Uterus (tissue), 2 donors: ENCODE results near the gene CTRL.

Experiments used
- POLR2A ChIP-seq, 2 donors: fragments of 450-650 bp; IDR thresholded peaks; one replicate each; pipeline ENCODE4 v1.6.1; 2016; ENCODE audit warnings: antibody characterized with exemption in 2 of 2, mild to moderate bottlenecking in 1 of 2, moderate library complexity in 1 of 2
- TF ChIP-seq, protein P1 (sequence below), 4 experiments: fragments of 200-600 bp in 2 of 4; fragments of 450-650 bp in 2 of 4; sonication (generic) in 2 of 4; IDR thresholded peaks; one replicate each; pipeline ENCODE4 v1.5.1; 2016 to 2019; ENCODE audit warnings: antibody characterized with exemption in 4 of 4, mild to moderate bottlenecking in 2 of 4, moderate library complexity in 1 of 4

DNA sequence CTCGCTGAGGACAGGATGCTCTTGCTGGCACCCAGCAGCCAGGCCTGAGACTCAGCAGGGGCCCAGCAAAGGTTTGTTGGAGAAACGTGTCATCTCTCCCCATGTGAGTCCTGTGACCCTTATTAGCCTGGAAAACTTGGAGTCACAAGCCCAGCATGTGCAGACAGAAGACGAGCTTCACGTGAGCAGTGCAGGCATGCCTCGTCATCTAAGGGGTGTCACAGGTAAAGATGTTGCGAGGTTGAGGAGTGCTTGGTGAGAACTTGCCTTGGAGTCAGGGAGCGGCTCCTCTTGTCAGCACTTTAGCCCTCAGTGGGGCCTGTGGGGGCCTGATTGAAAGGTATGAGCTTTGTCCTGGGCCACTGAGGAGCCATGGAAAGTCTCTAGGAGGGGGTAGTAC, 2.1 kb upstream of the CTRL start:
- TF ChIP-seq, protein P1, sequence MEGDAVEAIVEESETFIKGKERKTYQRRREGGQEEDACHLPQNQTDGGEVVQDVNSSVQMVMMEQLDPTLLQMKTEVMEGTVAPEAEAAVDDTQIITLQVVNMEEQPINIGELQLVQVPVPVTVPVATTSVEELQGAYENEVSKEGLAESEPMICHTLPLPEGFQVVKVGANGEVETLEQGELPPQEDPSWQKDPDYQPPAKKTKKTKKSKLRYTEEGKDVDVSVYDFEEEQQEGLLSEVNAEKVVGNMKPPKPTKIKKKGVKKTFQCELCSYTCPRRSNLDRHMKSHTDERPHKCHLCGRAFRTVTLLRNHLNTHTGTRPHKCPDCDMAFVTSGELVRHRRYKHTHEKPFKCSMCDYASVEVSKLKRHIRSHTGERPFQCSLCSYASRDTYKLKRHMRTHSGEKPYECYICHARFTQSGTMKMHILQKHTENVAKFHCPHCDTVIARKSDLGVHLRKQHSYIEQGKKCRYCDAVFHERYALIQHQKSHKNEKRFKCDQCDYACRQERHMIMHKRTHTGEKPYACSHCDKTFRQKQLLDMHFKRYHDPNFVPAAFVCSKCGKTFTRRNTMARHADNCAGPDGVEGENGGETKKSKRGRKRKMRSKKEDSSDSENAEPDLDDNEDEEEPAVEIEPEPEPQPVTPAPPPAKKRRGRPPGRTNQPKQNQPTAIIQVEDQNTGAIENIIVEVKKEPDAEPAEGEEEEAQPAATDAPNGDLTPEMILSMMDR (IDR thresholded peaks at IDR 0.05) = no peak
- TF ChIP-seq POLR2A (IDR thresholded peaks at IDR 0.05) = no peak
